H1 (cell line): ENCODE data around the gene SH2D5. TPM values are rescaled to one million over a fixed set of nuclear protein-coding genes. Genes with fewer than 3 reads are reported as not detected.

Experiments
- HDAC6 ChIP-seq: IDR thresholded peaks from one replicate; pipeline ENCODE4 v1.7.1; 2012; ENCODE audit warnings: low read depth, mild to moderate bottlenecking, inconsistent platforms, low read length, moderate library complexity
- polyA plus RNA-seq, 7 experiments: library from polyadenylated mRNA; depleted of rRNA in 3 of 7; stranded (reverse) in 5 of 7; unstranded in 2 of 7; fragments of >200 nt in 5 of 7; fragments of 200-250 nt in 2 of 7; gene quantifications; 1 replicate in 5 of 7; 2 replicates in 1 of 7; 4 replicates in 1 of 7; pipeline versions ENCODE4 v1.2.1 to v1.2.3, GENCODE V29; 2011 to 2013; ENCODE audit warnings: missing spikeins in 2 of 7, mixed read lengths in 2 of 7
- total RNA-seq: library from RNA; stranded (reverse); fragmentation: NEBNext Ultra II Directional; extraction: Animal tissue kit (Norgen Biotek cat#: 25700); gene quantifications from 2 replicates; pipeline ENCODE4 v1.2.1, GENCODE V29; 2021

The SH2D5 gene
- total and polyA plus RNA-seq, 2 of the 8 experiments (the other 6 are each of a cell fraction or from before 2014, with no cell fraction given): 13.2 to 18.4 TPM

DNA sequence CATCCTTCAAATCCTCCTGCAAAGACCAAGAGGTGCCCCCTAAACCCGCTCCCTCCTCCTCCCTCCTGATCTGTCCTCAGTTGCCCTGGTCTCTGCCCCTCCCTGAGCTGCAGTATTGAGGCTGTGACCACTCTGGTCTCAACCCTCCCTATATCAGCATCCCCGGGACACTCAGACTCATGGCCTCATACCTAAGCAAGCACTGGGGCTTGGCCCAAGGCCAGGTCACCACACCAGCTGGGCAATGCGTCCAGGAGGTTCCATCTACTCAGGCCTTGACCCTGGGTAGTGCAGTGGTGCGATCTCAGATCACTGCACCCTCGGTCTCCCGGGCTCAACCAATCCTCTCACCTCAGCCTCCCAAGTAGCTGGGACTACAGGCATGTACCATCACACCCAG is 24.4 kb downstream of the SH2D5 start (continued):
- no peak for TF ChIP-seq HDAC6
